ENCODE results near the gene RUNX1. TPM values are rescaled to one million over a fixed set of nuclear protein-coding genes. Genes with fewer than 3 reads are reported as not detected.
A peak's percentile ranks its signal among the peaks of the same experiment; 100 is the strongest.

Gene RUNX1
- polyA plus RNA-seq, 3 donors, result 6.2 to 49.7 (median 8.7) TPM

- H3K9me3 ChIP-seq (replicated peaks in 1 of 2; ENCODE audit: control insufficient read depth in 1 of 2, insufficient read depth in 1 of 2, low read length in 2 of 2), result no peaks in the 10 kb centered on the region
- H3K4me3 ChIP-seq (replicated peaks in 1 of 3; ENCODE audit: low read depth in 2 of 3, low read length in 3 of 3), result no peak overlapping the region
- H3K36me3 Mint-ChIP-seq, result peaks cover 73 to 85% of the 10 kb centered on the region in 2 donors
- peaks cover 27% of the 10 kb centered on the region for H3K4me1 Mint-ChIP-seq
- H3K4me2 ChIP-seq (replicated peaks; ENCODE audit: extremely low read depth, low read length, poor library complexity, severe bottlenecking), result no peak overlapping the region
- no peak overlapping the region for H3K27ac ChIP-seq (ENCODE audit: low read depth in 1 of 2, low read length in 2 of 2)
- H2AFZ ChIP-seq (ENCODE audit: insufficient read depth, low read depth, low read length, poor library complexity, severe bottlenecking), result no peak overlapping the region
- H3K27ac Mint-ChIP-seq, result no peak overlapping the region
- peaks cover 91% of the 10 kb centered on the region for H4K20me1 ChIP-seq (ENCODE audit: insufficient read depth, low read length)
- H3K4me1 ChIP-seq (ENCODE audit: control insufficient read depth in 1 of 2, insufficient read depth in 2 of 2, low read length in 2 of 2), result peaks cover 18 to 19% of the 10 kb centered on the region in 2 donors
- H3K4me3 Mint-ChIP-seq, result no peak overlapping the region
- H3K27me3 ChIP-seq (ENCODE audit: control insufficient read depth in 2 of 2, insufficient read depth in 2 of 2, low read length in 2 of 2), result no peaks in the 10 kb centered on the region
- TF ChIP-seq CTCF (IDR thresholded peaks at IDR 0.05), result no peak
- no peak overlapping the region for H3K9ac ChIP-seq (ENCODE audit: insufficient read depth, low read length, poor library complexity, severe bottlenecking)
- intact Hi-C loops (cut with micrococcal nuclease), result no loop called here
- peaks cover 63 to 77% of the 10 kb centered on the region in 2 donors for H3K36me3 ChIP-seq (replicated peaks in 1 of 2; ENCODE audit: control insufficient read depth in 1 of 2, insufficient read depth in 2 of 2, low read length in 2 of 2)
- 94% methylated on average over 11 of the region's 11 CpGs for WGBS (ENCODE audit: insufficient coverage)
- DNase-seq, result no peak
- no peaks in the 10 kb centered on the region for H3K9me3 Mint-ChIP-seq
- peaks cover 88% of the 10 kb centered on the region for H3K79me2 ChIP-seq (ENCODE audit: insufficient read depth, low read length)
- no peaks in the 10 kb centered on the region for H3K27me3 Mint-ChIP-seq (ENCODE audit: low read depth in 3 of 3)
Measured at GRCh38 chr21:34850166-34850690, 198.9 kb downstream of the RUNX1 start.

- no peaks in the 10 kb centered on the region for H3K27me3 ChIP-seq (ENCODE audit: control insufficient read depth in 2 of 2, insufficient read depth in 2 of 2, low read length in 2 of 2)
- no peak for DNase-seq
- H3K4me2 ChIP-seq (replicated peaks; ENCODE audit: extremely low read depth, low read length, poor library complexity, severe bottlenecking), result no peak overlapping the region
- peaks cover 44 to 70% of the 10 kb centered on the region in 2 donors for H3K36me3 ChIP-seq (replicated peaks in 1 of 2; ENCODE audit: control insufficient read depth in 1 of 2, insufficient read depth in 2 of 2, low read length in 2 of 2)
- H3K79me2 ChIP-seq (ENCODE audit: insufficient read depth, low read length), result peaks cover 90% of the 10 kb centered on the region
- Mint-ChIP-seq H3K4me1 (peaks cover 36% of the 10 kb centered on the region), H3K4me3 (no peak overlapping the region), H3K9me3 (no peaks in the 10 kb centered on the region), H3K36me3 (peaks cover 68 to 84% of the 10 kb centered on the region in 2 donors), H3K27me3 (ENCODE audit: low read depth in 3 of 3) (no peaks in the 10 kb centered on the region), H3K27ac (peak overlapping the region in 6 of 7 donors; percentile 25 to 92 (median 90))
- no peak overlapping the region for H3K4me3 ChIP-seq (replicated peaks in 1 of 3; ENCODE audit: low read depth in 2 of 3, low read length in 3 of 3)
- peaks cover 89% of the 10 kb centered on the region for H4K20me1 ChIP-seq (ENCODE audit: insufficient read depth, low read length)
- WGBS (ENCODE audit: insufficient coverage), result 95% methylated on average over 8 of the region's 11 CpGs
- no peak overlapping the region for H3K9ac ChIP-seq (ENCODE audit: insufficient read depth, low read length, poor library complexity, severe bottlenecking)
- no peak for TF ChIP-seq CTCF (IDR thresholded peaks at IDR 0.05)
- no peak overlapping the region for H2AFZ ChIP-seq (ENCODE audit: insufficient read depth, low read depth, low read length, poor library complexity, severe bottlenecking)
- H3K9me3 ChIP-seq (replicated peaks in 1 of 2; ENCODE audit: control insufficient read depth in 1 of 2, insufficient read depth in 1 of 2, low read length in 2 of 2), result no peaks in the 10 kb centered on the region
- intact Hi-C loops (cut with micrococcal nuclease), result no loop called here
- H3K27ac ChIP-seq (ENCODE audit: low read depth in 1 of 2, low read length in 2 of 2), result peak overlapping the region in 1 of 2 donors; percentile 81
- peaks cover 33% of the 10 kb centered on the region in 2 donors for H3K4me1 ChIP-seq (ENCODE audit: control insufficient read depth in 1 of 2, insufficient read depth in 2 of 2, low read length in 2 of 2)
Measured at GRCh38 chr21:34846601-34847112, 202.4 kb downstream of the RUNX1 start.
